ENCODE results near the gene RSPO4.

The RSPO4 gene

DNA sequence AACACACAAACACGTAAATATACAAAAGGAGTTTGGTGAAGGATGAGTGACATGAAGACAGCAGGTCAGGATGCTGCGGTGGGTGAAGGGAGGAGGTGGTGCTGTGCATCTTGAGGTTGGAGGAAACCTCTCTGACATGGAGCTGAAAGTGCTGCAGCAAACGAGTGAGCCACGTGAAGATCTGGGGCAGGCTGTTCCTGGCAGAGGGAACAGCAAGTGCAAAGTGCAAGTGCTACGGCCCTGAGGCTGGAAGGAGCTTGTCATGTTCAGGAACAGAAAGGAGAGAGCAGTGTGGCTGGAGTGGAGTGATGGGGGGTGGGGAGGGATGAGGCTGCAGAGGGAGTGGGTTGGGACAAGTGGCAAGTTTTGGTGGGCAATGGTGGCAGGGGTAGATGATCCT lies 61.2 kb downstream of the RSPO4 start:
- no peak for DNase-seq

DNA sequence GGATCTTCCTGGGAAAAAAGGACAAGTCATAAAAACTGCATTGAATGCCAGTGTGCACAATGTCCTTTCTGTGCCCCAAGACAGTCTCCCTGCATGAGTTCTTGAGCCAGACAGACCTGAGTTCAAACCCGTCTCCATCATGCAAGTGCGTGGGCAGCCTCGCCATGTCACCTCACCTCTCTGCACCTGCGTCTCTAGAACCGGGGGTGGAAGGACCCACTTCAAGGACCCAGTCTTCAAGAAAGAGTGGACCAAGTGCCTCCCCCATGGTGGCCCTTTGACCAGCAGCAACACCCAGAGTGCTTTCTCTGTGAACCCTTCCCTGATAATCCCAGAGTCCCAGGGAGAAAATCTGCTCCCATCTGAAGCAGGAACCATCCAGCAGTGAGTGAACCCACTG lies 62.5 kb downstream of the RSPO4 start:
- no peak for DNase-seq

DNA sequence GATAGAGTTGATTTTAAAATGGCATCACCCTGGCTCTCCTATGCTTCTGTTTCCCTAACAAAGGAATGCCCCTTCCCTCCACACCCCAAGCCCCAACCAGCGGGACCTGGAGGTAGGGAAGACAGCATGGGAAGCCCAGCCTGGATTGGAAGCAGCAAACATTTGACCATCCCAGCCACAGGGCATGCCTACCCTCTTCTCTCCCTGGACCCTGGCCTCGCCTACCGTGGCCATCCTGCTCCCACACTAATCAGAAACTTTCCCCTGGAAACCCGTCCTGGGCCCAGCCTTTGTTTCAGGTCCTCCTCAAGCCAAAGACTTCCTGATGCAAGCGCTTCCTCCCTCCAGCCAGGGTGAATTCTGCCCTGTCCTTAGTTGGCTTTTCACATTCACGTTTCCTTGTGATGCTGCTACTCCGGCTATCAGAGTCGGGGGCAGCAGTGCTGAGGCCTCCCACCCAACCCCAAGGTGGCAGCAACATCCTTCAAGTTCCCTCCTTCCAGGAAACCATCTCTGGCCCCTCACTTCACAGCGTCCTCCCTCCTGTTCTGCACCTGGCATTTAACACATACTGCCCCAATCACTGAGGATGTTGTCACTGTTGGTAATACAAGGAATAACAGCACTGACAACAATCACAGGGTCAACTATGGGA lies 67.8 kb downstream of the RSPO4 start:
- no peak for DNase-seq

DNA sequence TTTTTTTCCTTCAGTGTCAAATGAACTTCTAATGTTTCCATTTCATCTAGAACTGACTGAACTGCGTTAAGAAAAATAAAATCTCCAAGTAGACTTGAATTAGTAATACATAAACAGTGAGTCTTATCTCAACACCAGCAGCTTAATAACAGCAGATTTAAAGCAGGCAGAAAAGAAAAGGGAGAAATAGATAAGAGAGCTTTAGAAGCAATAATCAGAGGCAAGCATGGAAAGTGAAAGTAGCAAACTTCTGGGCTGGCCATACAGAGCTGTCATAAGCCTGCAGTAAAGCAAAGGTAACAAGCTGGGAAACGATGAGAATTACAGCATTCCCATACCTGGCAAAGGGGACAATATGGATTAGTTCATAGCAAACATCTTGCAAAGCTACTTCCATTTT lies 69.1 kb downstream of the RSPO4 start:
- no peak for DNase-seq

DNA sequence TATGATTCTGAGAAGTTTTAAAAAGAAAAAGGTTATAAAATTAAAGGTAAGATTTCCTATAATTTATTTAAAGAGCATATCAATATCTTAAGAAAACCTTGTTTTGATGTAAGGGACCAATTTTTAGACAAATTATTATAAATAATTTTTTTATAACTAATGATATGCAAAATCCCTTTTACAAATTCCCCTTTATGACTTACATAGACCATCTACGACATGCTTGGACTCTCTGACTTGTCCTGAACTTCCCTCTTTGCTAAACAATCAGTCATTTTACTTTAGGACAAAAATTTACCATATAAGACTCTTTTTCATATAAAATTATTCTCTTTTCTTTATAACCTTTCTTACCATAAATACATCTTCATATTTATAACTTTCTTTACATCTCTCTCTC lies 70.7 kb downstream of the RSPO4 start:
- DNase-seq: no peak

DNA sequence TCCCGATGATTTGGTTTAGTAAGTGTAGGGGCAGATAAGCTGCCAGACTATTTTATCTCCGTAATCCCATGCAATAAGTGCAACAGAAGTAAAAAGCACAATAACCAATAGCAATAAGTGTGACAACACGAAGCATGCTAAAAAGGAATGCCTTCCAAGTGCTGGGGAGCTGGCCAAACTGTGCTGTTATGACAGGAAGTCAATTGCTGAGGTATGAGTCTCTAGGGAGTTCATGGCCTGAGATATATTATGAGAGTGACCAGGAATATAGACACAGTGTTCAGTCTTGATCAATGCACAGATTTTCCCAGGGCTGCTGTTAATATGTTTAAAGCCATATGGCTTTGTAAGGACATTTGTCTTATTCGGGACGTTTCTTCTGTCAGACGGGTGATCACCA lies 75.4 kb downstream of the RSPO4 start:
- no peak for DNase-seq

DNA sequence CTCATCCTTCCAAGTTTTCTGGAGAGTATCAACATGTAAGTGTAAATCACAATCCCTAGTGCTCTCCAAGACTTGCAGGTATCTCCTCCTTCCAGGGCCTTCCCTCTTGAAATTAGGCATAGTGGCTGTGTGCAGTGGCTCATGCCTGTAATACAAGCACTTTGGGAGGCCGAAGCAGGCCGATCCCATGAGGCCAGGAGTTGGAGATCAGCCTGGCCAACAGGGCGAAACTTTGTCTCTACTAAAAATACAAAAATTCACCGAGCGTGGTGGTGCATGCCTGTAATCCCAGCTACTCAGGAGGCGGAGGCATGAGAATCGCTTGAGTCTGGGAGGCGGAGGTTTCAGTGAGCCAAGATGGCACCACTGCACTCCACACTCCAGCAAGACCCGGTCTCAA lies 76.6 kb downstream of the RSPO4 start:
- no peak for DNase-seq

DNA sequence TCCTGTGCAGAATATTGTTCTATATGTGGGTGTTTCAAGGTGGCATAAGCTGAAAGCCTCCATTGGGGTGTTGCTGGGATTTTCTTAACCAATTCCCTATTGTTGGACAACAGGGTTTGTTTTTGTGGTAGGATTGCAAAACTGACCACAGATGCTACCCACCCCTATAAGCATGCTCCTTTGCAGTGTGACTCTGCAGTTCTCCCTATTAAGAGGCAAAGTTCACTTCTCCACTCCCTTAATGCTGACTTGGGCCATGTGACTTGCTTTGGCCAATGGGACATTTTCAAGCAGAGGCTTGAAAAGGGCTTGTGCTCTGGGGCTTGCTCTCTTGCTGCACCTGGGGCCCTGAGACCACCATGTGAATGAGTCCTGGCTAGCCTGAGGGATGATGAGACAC lies 77.5 kb downstream of the RSPO4 start:
- DNase-seq: no peak

DNA sequence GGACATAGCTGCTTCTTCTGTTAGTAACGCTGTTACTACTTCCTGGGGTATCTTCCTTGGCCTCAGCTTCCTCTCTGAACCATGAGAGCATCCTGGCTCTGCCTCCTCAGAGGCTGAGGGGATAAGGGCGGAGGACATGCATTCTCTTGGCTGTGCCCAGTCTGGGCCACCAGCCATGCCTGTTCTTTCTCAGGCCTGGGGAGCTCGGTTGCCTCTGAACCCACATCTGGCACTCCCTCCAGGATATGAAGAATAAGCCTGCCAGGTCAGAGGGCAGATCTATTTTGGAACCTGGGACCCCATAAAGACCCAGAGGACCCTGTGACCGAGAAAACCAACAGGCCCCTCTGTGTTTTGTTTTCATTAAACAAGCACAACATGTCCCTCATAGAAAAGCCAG lies 79.3 kb downstream of the RSPO4 start:
- no peak for DNase-seq

DNA sequence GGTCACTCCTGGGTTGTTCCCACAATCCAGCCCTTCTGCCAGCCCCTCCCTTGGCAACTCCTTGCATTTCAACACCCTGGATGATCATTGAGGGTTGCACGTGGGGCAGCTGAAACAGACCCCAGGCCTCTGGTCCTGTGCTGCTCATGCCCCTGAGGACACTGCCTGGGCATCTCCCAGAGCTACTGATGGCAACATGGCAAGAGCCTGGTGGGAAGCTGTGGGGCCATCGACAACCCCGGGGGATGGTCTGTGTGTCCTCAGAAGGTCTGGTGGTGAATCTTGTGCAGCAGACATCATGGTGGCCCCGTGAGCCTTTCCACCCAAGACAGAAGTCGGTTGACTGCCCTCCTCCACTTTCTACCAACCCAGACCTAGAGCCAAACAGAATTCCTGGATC lies 81.0 kb downstream of the RSPO4 start:
- no peak for DNase-seq

DNA sequence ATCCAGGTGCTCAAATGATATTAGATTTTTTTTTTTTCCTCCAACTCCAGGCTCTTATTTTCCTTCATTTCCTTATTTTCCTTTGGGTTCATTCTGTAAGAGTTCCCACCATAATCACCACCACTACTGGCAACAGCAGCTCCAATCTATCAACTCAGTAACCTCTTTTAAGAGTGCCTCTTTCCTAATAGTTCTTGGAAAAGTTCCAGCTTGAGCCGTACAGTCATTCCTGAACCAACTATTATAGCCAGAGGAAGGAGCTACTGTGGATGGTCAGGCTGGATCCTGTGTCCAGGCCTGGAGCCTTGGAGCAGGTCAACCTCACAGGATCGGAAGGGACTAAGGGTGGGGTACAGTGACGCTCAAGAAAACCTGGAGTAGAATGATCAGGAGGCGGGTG lies 81.8 kb downstream of the RSPO4 start:
- no peak for DNase-seq

DNA sequence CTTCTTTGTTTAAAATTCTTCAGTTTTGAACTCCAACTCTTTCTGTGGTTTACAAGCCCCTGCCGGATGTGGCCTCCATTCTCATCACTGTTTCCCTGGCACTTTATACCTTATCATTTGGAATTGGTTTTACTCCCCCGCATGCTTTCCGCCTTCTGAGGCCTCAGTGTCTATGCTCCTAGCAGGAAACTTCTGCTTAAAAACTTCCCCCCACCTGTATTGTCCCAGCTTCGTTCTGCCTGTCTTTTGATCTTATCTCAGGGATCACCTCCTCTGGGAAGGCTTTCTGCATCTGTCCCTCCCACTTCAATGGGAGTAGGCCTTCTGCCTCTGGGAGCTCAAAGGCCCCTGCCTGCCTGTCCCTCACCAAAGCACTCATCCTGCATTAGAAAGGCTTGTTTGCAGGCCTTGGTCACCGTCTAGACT lies 82.6 kb downstream of the RSPO4 start:
- DNase-seq: no peak

DNA sequence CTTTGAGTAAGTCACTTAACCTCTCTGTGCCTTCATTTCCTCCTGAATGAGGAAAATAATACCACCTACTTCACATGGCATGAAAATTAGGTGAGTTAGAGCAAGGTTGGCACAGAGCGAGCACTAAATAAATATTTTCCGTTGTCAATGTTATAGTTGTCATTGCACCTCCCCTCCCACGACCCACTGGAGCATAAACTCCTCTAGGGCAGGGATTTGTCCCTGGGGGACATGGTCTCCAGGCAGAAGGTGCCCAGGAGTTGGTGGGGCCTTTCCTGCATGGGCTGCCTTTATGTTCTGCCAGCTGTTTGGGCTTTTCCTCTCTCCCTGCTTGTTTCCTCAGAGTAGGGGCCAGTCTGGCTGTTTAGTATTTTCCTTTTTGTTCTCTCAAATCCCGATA lies 84.7 kb downstream of the RSPO4 start:
- no peak for DNase-seq

DNA sequence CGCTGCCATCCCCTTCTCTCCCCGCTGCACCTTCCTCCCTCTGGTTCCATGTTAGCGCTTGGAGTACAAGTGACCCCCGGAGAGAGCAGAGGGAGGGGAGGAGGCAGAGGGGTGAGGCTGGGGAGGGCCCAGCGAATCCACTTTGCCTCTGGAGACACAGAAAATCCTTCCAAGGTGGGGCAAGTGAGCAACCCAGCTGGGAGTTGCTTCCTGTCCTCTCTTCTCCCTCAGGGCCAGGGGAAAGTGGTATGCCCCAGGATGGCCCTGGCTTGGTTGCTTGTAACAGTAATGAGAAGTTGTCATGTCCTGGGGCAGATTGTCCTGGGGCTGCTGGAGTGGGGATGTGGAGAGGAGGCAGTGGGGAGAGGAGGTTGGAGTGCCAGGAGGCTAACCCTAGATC lies 85.3 kb downstream of the RSPO4 start:
- no peak for DNase-seq

DNA sequence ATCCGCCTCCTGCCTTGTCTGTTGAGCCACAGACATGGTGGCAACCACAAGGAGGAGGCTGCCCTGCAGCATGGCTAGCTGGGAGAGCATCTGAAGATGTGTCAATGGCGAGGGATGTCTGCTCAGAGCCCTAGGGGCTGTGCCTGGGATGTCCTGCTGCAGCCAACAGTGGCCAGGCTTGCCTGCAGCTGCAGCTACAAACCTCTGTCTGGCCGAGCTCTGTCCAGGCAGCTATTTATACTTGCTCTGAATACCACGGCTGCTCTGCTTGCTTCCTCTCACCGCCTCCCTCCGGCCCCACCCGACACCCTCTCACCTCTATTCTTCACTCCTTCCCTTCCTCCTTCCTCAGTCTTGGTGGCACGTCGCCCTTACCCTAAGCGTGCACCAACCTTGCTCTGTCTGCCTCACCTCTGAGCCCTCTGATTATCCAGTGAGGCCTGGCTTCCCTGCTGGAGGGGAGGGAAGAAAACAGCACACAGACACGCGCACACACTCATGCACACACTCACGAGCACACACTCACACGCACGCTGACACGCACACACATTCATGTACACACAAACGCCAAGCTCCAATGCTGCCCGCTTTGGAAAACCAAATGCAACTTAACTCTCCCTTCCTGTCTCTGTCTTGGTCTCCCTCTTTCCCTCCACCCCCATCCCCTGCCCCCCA lies 85.8 kb downstream of the RSPO4 start, which contains the start of gene ANGPT4:
Gene ANGPT4 (minus strand): TSS at position 210 of the 675 bp plus-strand sequence. CDS start 120 bp downstream, at position 90.
- no peak for DNase-seq

DNA sequence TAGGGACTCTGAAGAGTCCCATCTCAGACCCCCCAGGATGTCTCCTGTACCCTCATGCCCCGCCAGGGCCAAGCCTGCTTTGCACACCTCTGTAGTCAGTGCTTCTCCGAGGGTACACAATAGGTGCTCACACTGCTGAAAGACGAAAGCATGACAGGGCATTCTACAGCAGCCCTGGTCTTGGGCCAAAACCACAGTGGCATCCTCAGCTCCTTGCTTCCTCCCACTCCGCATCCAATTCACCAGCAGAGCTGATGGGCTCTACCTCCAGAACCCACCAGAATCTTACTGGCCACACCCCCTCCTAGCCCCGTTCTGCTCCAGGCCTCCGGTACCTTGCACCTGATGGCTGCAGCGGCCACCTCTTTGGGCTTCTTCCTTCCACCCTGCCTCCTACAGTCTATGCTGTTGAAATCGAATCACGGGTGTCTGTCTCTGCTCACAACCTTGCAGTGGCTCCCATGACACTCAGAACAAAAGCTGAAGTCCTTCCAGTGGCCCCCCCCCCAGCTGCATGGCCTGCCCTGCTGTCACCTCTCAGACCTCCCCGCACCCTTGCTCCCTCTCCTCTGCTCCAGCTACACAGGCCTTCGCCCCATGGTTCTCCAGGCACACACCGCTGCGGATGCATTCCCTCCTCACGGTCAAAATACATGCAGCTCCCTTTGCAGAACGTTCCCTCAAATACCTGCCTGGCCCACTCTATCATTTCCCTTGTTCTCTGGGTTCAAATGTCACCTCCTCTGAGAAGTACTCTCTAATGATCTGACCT lies 87.2 kb downstream of the RSPO4 start:
- DNase-seq: no peak

DNA sequence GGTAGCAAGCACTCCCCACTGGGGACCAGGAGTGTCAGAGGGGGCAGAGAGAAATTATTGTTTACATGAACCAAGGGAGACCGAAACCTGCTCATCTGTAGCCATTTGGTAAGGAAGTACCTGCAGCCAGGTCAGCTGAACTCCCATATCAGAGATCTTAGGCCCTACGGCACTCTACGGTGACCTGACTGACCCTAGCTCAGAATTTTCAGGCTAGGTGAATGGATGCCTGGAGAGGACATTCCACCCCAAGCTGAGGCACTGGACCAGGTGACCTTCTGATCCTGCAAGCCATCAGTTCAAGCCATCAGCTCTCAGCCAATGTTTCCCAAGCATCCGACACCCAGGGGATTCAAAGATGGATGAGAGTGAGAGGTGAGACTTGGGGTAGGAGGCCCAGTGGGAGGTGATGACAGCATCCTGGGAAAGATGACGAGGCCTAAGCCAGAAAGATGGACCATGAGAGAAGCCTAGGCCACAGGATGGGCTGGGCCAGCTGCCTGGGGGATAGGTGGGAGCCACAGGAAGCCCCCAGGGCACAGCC lies 88.7 kb downstream of the RSPO4 start:
- no peak for DNase-seq

DNA sequence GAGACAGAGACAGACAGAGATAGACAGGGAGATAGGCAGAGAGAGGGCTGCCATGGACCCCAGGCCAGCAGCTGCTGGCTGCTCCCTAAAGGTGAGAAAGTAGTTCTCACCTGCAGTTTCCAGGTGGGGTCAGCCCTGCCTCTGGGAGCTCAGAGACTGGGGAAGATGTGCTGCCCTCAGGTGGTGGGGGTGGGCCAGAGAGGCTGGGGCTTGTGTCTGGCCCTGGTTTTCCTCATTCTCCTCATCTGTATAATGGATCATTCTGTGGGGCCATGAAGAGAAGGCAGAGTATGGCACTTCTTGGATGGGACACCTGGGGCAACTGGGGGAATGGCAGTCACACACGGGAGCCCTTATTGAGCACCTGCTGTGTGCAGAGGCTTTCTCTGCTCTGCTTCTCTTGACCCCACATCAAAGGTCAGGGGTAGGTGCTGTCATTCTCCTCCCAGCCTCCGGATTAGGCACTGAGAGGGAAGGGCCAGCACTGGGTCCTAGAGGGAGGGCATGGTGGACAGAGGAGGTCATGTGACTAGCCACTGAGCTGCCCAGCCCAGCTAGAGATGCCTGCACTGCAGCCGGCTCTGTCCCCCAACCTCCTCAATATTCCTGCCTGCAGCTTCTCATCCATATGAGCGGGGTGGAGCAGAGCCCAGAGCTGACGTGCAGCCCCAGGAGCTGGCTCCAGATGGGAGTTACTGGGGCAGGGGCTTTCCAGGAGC lies 90.1 kb downstream of the RSPO4 start:
- no peak for DNase-seq

DNA sequence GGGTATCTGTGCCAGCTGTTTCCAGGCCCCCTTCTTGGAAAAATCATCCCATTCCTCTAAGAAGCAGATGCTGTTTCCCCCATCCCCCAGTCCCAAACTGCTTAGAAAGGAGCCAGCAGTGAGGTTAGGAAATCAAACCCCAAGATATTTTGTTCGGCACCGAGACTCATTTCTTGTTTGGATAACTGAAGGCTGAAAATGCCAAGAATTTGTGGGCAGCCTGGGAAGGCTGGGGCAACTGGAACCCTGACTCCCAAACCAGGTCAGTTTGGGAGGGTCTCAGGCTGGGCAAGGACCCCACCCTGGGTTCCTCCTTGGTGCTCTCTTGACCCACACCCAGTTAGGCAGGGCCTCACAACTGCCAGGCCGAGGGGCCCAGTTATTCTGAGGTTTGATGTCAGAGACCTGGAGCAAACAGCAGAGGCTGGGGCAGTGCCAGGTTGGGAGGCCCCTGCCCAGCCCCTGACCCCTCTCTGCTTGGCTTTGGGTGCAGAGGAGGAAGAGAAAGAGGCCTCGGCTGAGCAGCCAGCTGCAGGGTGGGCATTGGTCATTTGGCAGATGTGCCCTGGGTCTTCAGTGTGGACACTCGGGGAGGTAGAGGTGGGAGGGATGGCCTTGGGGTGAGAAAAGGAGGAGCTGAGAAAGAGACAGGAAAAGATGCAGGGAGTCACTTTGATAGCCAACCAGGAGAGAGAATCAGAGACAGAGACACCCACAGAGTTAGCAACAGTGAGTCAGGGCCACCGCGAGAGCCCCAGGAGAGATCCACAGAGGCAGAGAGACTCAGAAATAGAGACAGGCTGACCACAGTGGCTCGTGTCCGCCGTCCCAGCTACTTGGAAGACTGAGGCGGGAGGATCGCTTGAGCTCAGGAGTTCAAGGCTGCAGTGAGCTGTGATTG lies 91.0 kb downstream of the RSPO4 start:
- no peak for DNase-seq

DNA sequence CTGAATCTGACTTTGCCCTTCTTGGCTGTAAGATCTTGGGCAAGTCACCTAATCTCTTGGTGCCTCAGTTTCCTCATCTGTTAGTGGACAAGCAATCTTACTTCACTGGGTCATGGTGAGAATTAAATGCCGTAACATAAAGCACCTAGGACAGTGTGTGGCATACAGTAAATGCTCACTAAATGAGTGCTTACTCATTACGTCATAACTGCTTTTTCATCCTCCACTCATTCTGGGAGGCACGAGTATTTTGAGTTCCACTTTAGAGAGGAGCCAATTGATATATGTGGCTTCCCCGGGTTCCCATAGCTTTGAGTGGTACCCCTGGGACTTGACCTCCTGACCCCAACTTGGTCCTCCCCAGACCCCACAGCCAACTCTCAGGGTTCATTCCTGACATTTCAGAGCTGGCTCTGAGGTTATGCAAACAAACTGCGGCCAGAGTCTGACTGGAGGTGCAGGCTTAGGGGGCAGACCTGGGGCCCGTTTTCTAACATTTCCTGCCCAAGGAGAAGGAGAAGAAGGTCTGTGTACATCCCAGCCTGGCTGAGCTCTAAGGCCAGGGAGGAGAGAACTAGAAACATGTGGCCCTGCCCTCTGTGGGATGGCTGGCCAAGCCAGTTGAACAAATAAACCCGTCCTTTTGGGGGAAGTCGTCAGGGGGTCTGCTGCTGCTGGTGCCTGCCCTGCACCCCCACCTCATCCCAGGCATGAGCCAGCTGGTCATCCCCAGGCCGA lies 91.8 kb downstream of the RSPO4 start:
- DNase-seq: no peak

DNA sequence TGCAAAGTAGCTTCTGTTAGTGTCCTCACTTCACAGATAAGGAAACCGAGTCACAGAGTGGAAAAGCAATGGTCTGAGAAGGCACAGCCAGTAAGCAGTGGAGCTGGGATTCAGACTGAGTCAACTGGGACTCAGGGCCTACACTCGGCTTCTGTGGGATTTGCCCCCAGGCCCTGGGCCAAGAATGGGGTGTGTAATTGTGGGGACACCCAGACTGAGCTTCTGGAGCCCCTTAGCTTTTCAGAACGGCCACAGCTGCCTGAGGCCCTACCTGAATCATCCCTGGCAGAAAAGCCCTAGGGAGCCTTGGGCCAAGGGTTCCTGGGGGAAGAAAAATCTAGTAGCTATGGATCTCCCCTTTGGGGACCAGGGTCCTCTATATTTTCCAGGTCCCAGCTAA lies 92.5 kb downstream of the RSPO4 start:
- DNase-seq: no peak
